Measurements from ENCODE around the gene CLDN5. TPM values are rescaled to one million over a fixed set of nuclear protein-coding genes. Genes with fewer than 3 reads are reported as not detected.

CLDN5 gene
- total RNA-seq, 2 experiments from 2014 or later: not detected

DNA sequence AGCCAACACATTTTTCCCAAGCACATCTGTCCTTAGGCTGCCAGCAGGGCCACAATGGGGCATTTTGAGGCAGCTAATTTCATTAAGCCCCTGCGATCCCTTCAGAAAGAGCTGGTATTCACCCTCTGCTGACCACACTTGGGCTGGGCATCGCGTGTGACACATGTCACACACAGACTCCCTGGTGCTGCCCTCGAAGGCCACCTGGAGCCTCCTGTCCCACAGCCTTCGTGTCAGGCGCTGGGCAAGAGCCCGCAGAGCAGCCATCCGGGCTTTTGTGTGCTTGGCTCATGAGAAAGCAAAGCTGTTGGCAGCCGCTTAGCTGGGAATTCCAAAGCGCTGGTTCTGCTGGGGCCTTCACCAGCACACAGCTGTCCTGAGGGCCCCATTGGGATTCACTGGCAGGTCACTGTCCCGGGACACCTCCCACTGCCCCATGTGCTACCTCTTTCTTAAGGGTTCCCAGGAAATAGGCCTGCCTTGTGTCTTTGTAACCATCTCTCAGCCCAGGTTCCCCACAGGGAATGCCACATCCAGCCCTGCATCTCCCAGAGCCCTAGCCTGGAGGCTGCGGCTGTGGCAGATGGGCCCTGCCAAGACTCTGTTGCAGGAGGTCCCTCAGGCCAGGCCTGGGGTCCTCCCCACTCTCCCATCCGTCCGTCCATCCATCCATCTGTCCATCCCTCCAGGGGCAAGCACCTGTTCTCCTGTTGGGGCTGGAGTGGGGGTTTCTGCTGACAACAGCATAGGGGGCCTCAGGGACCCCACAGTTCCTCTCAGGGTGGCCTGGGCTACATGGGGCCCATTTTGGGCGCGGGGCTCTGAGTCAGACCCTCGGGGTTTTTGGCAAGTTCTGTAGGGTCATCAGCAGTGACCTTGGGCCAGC lies 4.9 kb downstream of the CLDN5 start:
- no peaks in the 10 kb centered on the region for H4K20me1 ChIP-seq (ENCODE audit: insufficient read depth, low read length)
- DNase-seq (ENCODE audit: low spot score): no peak
- ChIA-PET CTCF (ENCODE audit: unreplicated experiment) (no interaction called here), POLR2A (no interaction called here)
- H3K4me3 ChIP-seq (ENCODE audit: low read depth, low read length, poor library complexity, severe bottlenecking): no peak overlapping the region
- no peak overlapping the region for H2AFZ ChIP-seq (ENCODE audit: low read length)
- TF ChIP-seq EZH2phosphoT487 (IDR thresholded peaks at IDR 0.05; ENCODE audit: borderline replicate concordance, low read depth, low read length): no peak
- TF ChIP-seq, protein P1, sequence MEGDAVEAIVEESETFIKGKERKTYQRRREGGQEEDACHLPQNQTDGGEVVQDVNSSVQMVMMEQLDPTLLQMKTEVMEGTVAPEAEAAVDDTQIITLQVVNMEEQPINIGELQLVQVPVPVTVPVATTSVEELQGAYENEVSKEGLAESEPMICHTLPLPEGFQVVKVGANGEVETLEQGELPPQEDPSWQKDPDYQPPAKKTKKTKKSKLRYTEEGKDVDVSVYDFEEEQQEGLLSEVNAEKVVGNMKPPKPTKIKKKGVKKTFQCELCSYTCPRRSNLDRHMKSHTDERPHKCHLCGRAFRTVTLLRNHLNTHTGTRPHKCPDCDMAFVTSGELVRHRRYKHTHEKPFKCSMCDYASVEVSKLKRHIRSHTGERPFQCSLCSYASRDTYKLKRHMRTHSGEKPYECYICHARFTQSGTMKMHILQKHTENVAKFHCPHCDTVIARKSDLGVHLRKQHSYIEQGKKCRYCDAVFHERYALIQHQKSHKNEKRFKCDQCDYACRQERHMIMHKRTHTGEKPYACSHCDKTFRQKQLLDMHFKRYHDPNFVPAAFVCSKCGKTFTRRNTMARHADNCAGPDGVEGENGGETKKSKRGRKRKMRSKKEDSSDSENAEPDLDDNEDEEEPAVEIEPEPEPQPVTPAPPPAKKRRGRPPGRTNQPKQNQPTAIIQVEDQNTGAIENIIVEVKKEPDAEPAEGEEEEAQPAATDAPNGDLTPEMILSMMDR (conservative IDR thresholded peaks at IDR 0.05; ENCODE audit: low read length): no peak
- no peak overlapping the region for H3K4me2 ChIP-seq (ENCODE audit: low read length)
- intact Hi-C loops (cut with micrococcal nuclease; ENCODE audit: unreplicated experiment): no loop called here
- H3K4me1 ChIP-seq (ENCODE audit: insufficient read depth, low read length, poor library complexity, severe bottlenecking): no peaks in the 10 kb centered on the region
- BruUV-seq (replicated peaks): no TSS peak
- H3K79me2 ChIP-seq (ENCODE audit: insufficient read depth, low read depth, low read length): no peaks in the 10 kb centered on the region
- no peak overlapping the region for H3K27ac ChIP-seq (ENCODE audit: low read depth, low read length, poor library complexity, severe bottlenecking)
- no peaks in the 10 kb centered on the region for H3K9me3 ChIP-seq (ENCODE audit: low read length)
- no peaks in the 10 kb centered on the region for H3K9me2 ChIP-seq (ENCODE audit: insufficient read depth, low read length)
- peaks cover 65% of the 10 kb centered on the region for H3K36me3 ChIP-seq (ENCODE audit: insufficient read depth, low read length)

DNA sequence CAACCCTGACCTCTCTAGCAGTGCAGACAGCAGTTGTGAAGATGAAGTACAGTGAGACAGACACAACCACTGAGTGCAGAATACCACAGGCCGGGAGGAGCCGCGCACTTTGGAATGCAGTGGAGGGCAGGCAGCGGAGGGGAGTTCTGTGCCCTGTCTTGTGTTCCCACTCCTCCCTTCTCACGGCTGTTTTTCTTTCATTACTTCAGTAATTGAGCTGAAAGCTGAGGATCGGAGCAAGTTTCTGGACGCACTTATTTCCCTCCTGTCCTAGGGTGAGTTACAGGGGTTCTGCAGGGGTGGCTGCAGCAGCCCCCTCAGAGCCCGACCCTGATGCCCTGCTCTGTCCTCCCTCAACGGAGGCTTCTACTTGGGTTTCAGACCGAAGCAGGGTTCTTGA lies 5.6 kb downstream of the CLDN5 start:
- Histone ChIP-seq H3K4me2 (ENCODE audit: low read length) (no peak overlapping the region), H3K27ac (ENCODE audit: low read depth, low read length, poor library complexity, severe bottlenecking) (no peak overlapping the region), H3K9me3 (ENCODE audit: low read length) (no peaks in the 10 kb centered on the region), H2AFZ (ENCODE audit: low read length) (no peak overlapping the region), H3K4me3 (ENCODE audit: low read depth, low read length, poor library complexity, severe bottlenecking) (no peak overlapping the region), H3K4me1 (ENCODE audit: insufficient read depth, low read length, poor library complexity, severe bottlenecking) (no peaks in the 10 kb centered on the region), H3K9me2 (ENCODE audit: insufficient read depth, low read length) (no peaks in the 10 kb centered on the region), H3K79me2 (ENCODE audit: insufficient read depth, low read depth, low read length) (no peaks in the 10 kb centered on the region), H4K20me1 (ENCODE audit: insufficient read depth, low read length) (no peaks in the 10 kb centered on the region), H3K36me3 (ENCODE audit: insufficient read depth, low read length) (peaks cover 72% of the 10 kb centered on the region)
- BruUV-seq (replicated peaks): no TSS peak
- intact Hi-C loops (cut with micrococcal nuclease; ENCODE audit: unreplicated experiment): no loop called here
- ChIA-PET CTCF (ENCODE audit: unreplicated experiment) (no interaction called here), POLR2A (no interaction called here)
- no peak for DNase-seq (ENCODE audit: low spot score)
- TF ChIP-seq, protein P1 (conservative IDR thresholded peaks at IDR 0.05; ENCODE audit: low read length): no peak

DNA sequence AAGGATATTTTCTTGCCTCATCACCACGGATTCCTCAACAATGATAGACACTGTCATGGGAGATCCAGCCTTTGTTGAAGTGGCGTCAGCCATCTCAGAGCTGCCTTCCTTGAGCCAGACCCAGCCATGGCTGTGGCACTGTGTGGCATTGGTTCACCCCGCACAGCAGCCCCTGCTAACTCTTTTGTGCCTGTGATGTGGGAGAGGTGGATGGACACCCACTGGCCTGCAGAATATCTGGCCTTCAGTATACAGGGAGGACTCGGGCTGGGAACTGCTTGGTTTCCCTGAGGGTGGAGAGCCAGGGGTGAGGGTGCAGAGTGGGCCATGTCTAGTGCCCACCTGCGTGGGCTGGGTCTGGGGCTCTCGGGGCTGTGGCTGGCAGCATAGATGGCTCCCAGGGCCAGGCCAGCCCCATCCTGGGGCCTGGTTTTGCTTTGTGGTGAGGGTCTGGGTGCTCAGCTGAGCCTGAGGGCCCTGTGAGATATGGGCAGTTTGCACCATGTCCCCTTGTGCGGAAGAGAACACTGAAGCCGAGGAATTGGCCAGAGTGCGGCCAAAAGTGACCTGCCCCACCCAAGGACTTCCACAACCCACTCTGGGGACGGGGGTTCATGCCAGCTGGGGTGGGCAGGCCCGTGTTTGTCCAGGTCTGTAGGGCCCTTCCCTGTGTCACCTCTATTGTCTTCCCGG lies 6.1 kb downstream of the CLDN5 start:
- Histone ChIP-seq H3K9me2 (ENCODE audit: insufficient read depth, low read length) (no peaks in the 10 kb centered on the region), H2AFZ (ENCODE audit: low read length) (no peak overlapping the region), H3K79me2 (ENCODE audit: insufficient read depth, low read depth, low read length) (no peaks in the 10 kb centered on the region), H3K4me3 (ENCODE audit: low read depth, low read length, poor library complexity, severe bottlenecking) (no peak overlapping the region), H4K20me1 (ENCODE audit: insufficient read depth, low read length) (no peaks in the 10 kb centered on the region), H3K9me3 (ENCODE audit: low read length) (no peaks in the 10 kb centered on the region), H3K27ac (ENCODE audit: low read depth, low read length, poor library complexity, severe bottlenecking) (no peak overlapping the region), H3K36me3 (ENCODE audit: insufficient read depth, low read length) (peaks cover 78% of the 10 kb centered on the region), H3K4me1 (ENCODE audit: insufficient read depth, low read length, poor library complexity, severe bottlenecking) (no peaks in the 10 kb centered on the region), H3K4me2 (ENCODE audit: low read length) (no peak overlapping the region)
- CTCF ChIA-PET (ENCODE audit: unreplicated experiment): no interaction called here
- POLR2A ChIA-PET: no interaction called here
- TF ChIP-seq, protein P1 (conservative IDR thresholded peaks at IDR 0.05; ENCODE audit: low read length): no peak
- TF ChIP-seq EZH2phosphoT487 (IDR thresholded peaks at IDR 0.05; ENCODE audit: borderline replicate concordance, low read depth, low read length): no peak
- no TSS peak for BruUV-seq (replicated peaks)
- intact Hi-C loops (cut with micrococcal nuclease; ENCODE audit: unreplicated experiment): no loop called here
- DNase-seq (ENCODE audit: low spot score): no peak

Measured in OCI-LY7 (cell line).